Stimulated activated CD4-positive, alpha-beta T cell treated with anti-CD3 and anti-CD28 coated beads, Interleukin-2, amount 100 ng/mL, for 24 hours (primary cell): ENCODE data around the gene ZNF75A.
"Not testable (repeated sequence)": the region's sequence is repeated elsewhere in the genome, so short reads cannot be mapped to it uniquely, and the experiment has no call there.

Experiments used
- DNase-seq, 2 donors: peaks; one replicate each; pipeline ENCODE4 v3.0.0-alpha.2; 2020

ZNF75A gene

DNA sequence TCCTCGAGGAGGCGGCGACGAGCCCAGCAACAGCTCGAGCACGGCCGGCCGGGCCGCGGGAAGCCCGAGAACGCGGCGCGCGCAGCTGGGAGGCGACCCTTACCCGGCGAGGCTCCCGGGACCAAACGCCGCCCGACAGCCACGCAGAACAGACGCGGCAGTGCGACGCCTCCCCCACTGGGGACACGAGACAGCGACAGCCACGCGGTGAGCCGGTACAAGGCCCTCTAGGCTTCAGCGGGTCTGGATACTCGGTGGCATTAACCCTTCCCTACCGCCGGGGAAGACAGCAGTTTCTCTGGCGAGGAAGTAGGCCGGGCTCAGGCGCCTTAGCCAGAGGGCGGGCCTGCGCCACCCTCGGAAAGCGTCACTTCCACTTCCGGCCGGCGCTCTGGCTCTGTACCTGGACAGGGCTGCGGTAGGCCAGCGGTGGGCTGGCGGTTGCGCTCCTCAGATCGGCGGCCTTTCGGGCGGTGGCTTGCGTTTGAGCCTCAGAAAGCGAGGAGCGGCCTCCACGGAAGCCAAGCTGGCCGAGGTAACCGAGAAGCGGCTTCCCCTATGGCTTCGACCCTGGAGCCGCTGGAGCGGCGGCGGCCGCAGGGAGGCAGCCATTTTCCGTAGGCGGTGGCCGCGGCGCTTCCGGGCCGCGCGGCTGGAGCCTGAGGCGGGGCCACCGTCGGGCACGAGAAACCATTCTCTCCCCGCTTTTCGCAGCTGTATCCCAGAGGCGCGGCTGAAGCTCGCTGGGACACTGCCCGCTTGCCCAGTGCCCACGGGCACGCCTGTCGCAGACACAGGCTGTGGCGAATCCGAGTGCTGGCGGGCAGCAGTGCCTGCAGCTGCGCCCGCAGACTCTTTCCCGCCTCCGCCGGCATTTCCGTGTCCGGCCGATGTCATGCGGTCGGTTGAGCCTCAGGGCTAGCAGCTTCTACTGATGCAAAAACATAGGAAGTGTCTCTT lies at the start of gene ZNF75A, which contains the start of gene TIGD7:
Gene ZNF75A, plus strand, starts transcription at position 389 of the 960 bp plus-strand sequence. CDS start 2,932 bp downstream, outside the sequence.
Gene TIGD7, minus strand, starts transcription at position 322 of the 960 bp plus-strand sequence. CDS start 4,816 bp downstream, outside the sequence.
- peak; percentile 80 to 83 for DNase-seq

- DNase-seq: no peak
Observed at GRCh38 chr16:3256146-3256865, 49.0 kb upstream of the ZNF75A start, which contains the start of gene MEFV. MEFV (minus strand) TSS chr16:3256633; CDS start chr16:3256587, 46 bp downstream.

DNA sequence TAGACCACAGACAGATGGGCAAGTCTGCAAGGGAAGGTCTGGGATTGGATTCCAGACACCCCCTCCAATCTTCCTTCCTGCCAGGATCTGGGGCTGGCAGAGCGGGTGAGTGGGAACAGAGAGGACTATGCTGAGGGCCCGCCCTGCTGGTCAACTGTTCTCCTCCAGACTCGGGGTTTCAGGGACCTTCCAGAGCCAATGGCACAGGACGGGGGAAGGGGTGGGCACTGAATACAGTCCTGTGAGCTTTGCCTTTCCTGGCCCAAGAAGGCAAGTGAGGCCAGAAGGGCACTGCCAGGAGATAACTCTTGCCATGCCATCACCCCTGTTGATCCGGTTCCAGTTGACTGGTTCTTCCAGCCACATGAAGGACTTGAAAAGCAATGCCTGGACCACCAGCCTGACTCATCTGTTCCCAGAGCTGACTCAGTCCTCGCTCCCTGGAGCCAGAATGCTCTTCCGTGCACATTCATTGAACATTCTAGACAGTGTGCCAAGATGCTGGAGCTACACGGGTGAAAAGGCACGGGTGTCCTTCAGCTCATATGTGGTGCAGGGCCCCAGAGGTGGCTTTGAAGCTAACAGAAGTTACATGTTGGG lies 48.3 kb upstream of the ZNF75A start:
- no peak for DNase-seq

- DNase-seq: no peak
Observed at GRCh38 chr16:3259836-3260235, 45.5 kb upstream of the ZNF75A start.

DNA sequence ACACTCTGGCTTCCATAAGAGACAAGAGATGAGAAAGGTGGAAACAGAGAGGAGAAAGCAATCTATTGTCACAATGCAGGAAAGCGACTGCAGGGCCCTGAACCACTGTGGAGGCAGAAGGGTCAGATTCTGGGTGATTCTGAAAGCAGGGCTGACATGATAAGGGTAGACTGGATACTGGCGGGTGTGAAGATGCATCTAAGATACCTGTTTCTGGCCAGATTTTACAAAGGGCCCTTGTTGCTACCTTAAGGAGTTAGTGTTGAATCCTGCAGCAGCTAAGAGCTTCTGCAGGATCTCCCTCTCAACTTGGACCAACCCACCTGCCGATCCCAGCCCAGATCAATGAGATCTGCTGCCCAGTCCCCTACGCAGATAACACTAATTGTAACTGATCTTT lies 42.8 kb upstream of the ZNF75A start:
- no peak for DNase-seq

DNA sequence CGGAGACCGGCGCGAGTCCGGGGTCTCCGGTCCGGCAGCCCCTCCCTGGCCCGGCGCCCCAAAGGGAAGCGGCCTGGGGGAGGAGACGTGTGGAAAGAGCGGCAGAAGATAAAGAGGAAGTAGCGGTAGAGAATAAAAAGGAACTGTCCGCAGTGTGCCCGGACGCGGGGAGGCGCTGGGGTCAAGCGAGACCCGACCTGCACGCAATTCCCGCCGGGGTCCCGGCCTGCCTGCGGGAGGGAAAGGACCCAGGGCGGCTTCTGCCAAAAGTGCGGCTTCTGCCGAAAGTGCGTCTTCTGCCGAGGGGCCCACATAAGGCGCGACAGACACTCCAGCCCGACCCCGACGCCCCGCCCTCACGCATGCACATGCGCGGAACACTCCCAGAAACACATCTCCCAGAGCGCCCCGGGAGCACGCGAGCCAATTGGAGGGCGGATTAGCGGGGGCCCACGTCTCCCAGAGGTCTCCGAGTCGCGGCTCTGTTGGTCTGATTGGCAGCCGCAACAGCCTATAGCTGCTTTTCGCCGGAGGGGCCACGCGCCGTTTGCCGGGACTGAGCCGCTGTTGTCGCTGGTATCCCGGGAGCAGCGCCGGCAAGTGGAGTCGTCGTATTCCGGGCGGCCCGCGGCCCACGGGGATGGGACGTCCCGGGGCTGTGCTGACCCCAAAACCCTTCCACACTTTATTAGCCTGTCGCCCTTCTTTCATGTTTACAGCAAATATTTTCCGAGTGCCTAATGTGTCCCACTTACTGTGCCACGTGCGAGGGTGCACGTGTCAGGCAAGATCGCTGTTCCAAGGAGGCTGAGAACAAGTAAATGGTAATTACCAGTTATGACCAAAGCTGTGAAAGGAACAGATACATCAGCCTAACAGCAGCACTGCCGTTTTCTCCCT lies 40.9 kb upstream of the ZNF75A start:
- DNase-seq: peak; percentile 98 to 99

DNA sequence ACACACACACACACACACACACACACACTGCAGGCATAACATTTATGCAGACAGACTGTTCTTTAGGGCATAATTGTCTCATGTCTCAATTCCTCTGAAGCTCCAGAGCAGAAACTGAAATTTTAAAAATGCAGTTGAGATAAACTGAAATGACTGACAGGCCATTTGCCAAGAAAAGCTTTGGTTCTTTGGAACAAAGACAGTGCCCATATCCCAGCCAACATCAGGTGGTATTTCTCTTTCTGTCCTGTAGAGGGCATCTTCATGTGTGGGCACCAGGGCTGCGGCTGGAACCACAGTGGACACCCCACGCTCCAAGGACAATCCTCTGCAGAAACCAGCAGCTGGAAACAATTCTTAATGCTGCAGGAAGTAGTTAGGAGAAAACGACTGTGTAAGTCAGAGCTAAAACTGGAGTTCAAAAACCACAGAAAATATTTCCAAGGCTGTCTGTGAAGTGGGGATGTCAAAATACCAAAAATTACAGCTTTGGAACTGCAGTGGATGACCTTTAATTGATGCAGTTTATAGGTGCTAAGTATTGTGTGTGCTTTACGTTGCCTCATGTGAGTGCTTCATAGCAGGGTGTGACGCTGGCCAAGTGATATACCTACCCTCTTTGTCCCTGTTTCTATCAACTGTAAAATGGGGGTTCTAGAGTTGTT lies 38.3 kb upstream of the ZNF75A start:
- DNase-seq: no peak

GRCh38 chr16:3268294-3268693 lies 37.0 kb upstream of the ZNF75A start:
- DNase-seq: no peak

DNA sequence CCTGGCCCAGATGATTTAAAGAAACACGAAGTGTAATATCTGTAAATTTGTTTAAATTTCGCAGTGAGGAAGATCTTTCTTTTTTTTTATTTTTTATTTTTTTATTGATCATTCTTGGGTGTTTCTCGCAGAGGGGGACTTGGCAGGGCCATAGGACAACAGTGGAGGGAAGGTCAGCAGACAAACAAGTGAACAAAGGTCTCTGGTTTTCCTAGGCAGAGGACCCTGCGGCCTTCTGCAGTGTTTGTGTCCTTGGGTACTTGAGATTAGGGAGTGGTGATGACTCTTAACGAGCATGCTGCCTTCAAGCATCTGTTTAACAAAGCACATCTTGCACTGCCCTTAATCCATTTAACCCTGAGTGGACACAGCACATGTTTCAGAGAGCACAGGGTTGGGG lies 34.6 kb upstream of the ZNF75A start:
- not testable (repeated sequence) for DNase-seq

- not testable (repeated sequence) for DNase-seq
Observed at GRCh38 chr16:3271281-3271680, 34.0 kb upstream of the ZNF75A start.

DNA sequence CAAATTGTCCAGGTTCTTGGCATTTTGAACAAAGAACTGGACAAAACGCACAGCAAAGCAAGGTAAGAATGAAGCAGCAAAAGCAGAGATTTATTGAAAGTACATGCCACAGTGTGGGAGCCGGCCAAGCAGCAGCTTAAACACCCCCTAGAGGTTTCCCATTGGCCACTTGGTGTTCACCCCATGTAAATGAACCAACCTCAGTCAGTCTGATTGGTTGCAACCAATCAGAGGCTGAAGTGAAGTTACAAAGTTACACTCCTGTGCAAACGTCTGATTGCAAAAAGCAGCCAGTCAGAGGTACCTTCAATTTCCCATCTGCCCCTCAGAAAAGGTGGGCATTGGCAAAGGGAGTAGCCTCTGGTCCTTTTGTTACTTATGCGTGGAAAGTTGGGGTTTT lies 30.8 kb upstream of the ZNF75A start:
- no peak for DNase-seq

DNA sequence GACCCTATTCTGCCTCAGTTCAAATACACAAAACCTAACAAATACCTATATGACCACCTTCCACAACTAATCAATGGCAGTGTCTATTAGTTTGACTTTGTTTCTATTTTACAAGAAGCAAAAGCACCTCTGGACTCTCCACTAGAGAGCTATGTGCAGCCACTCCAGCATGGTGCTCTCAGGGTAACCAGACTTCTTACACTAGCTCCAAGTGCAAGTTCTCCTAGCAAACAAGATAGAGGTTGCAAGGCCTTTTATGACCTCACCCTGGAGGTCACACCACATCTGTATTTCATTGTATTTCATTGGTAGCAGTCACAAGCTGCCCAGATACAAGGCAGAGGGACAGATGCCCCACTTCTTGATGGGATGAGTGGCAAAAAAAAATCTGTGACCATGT lies 30.4 kb upstream of the ZNF75A start:
- DNase-seq: no peak

DNA sequence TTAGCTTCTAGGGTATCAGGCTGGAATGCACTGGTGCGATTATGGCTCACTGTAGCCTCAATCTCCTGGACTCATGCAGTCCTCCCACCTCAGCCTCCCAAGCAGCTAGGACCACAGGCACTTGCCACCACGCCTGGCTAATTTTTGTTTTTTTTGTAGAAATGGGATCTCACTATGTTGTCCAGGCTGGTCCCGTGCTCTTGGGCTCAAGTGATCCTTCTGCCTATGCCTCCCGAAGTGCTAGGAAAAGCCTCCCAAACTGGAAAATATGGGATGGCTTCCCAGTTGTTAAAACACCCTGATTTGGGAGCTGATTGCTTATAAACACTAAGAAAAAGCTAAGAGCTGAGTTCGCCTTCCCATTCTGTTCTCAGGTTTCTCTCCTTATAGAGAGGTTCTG lies 28.6 kb upstream of the ZNF75A start:
- DNase-seq: no peak

DNA sequence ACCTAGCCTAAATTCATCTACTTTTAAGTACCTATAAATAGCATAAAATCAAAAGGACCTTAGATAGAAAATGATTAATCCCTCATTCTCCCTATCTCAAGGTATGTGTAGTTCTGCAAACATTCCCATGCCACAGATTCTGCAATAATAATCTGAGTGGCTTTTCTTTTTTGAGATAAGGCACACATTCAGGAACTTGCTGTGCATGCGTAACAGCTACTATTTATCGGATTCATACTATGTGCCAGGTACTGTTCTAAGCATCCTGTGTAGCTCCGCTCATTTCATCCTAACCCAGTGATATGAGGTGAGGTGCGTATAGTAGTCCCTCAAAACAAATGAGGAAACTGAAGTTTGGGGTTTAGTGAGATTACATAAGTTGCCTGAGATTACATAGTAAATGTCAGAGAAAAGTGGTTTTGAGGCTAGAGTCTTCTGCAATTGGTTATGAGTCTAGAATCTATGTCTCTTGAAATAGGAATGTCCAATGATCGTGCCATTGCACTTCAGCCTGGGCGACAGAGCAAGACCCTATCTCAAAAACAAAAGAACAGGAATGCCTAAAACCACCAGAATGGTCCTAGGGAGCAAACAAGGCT lies 24.0 kb upstream of the ZNF75A start:
- no peak for DNase-seq

- no peak for DNase-seq
Observed at GRCh38 chr16:3282103-3282729, 23.1 kb upstream of the ZNF75A start.

DNA sequence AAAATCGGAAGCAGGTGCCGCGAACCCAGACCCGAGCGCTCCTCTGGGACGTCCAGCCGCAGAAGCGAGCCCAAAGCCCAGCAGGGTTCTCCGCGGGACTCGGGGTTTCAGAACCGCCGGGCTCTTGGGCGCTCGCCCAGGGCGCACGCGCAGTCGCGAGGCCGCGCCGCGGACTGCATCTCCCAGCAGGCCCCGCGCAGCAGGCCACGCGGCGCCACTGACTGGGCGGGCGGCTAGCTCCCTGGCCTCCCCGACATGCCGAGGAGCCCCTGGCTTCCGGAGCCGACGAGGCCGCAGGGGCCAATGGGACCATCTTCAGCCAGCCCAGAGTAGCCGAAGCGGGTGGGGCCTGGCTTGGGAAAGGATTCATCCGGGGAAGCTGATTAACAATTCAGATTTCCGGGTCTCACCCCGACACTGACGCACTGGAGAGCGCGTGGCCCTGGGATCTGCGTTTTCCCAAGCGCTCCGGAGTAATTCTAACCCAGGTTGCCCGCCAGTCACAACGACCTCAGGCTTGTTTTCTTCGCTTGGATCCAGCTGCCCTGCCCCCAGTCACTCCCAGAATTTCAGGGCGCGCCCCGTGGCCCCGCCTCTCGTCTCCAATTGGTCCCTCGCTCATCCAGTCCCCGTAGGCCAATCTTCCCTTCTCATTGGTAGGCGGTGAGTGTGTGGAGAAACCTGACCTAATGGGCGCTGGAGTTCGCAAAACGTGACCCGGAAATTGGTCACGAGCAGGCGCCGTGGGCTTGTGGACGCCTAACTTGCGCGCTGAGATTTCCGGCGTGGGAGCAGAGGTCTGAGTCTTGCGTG lies 22.4 kb upstream of the ZNF75A start, which contains the start of gene ZNF263:
Gene ZNF263, plus strand, starts transcription at position 762 of the 813 bp plus-strand sequence. CDS start 328 bp downstream, outside the sequence.
- DNase-seq: peak; percentile 92 to 94

DNA sequence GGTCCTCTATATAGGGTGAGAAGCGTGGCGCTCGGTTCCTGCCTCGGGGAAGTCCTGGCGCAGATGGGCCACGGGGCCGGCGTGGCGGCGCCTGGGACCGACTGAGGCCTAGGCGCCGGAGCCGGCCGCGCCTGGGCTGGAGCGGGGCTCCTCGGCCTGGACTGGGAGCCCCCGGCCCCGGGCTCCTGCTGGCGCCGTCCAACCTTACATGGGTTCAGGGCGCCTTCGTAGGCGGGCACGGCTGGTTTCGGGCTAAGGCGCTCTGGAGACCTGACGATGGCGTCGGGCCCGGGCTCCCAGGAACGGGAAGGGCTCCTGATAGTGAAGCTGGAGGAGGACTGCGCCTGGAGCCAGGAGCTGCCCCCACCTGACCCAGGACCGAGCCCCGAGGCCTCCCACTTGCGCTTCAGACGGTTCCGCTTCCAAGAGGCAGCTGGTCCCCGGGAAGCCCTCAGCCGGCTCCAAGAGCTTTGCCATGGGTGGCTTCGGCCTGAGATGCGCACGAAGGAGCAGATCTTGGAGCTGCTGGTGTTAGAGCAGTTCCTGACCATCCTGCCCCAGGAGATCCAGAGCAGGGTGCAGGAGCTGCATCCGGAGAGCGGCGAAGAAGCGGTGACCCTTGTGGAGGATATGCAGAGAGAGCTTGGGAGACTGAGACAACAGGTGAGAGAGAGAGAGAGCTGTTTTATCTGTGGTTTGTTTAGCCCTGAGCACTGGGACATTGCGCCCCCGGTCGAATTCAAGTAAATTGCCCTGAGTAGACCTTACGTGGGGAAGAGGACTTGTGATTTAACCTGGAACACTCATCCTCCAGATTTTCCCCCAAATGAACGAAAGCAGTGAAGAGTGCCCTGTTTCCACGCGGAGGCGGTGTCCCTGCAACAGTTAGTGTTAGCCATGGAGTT lies 21.5 kb upstream of the ZNF75A start:
- peak in 1 of 2 donors; percentile 7 for DNase-seq

GRCh38 chr16:3285131-3285530 lies 20.2 kb upstream of the ZNF75A start:
- no peak for DNase-seq
